8988T (cell line): ENCODE measurements around the gene SLC22A4.
A peak's percentile ranks its signal among the peaks of the same experiment; 100 is the strongest.

Source experiments
- DNase-seq: peaks from one replicate; pipeline ENCODE4 v3.0.0; 2011

SLC22A4 gene

GRCh38 chr5:132263548-132264261 lies 30.5 kb upstream of the SLC22A4 start:
- DNase-seq = no peak

DNA sequence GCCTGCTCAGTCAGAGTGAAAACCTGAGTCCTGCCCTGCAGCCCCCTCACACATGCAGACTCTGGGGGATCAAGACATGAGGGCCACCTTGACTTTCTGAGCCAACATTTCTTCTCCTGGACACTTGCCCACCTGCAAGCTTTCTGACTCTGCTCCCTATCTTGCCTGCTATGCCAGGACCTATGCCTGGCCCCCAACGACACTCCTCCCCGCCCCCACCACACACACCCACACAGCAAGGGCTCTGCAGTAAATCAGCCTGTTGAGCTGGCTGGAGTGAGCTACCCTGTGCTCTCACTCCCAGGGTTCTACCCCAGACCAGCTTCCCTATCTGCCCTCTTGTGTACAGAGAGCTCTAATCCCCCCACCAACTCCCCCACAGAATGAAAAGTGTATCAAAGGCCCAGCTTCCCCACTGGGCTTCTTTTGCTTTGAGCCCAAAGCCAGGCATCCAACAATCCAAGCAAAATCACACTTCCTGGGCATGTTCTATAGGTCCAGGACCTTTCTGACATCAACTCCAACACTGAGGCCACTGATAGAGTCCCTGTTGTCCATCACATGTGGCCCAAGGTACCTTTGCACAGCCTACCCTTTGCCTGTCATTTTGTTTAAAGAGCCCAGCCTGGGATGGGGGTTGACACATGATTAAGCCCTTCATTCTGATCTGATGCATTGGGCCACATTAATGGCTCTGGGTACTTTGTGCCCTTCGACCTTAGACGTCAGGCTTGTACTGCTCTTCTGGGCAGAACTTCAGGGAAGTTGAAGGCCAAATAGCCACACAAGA lies 29.5 kb upstream of the SLC22A4 start:
- DNase-seq = no peak

DNA sequence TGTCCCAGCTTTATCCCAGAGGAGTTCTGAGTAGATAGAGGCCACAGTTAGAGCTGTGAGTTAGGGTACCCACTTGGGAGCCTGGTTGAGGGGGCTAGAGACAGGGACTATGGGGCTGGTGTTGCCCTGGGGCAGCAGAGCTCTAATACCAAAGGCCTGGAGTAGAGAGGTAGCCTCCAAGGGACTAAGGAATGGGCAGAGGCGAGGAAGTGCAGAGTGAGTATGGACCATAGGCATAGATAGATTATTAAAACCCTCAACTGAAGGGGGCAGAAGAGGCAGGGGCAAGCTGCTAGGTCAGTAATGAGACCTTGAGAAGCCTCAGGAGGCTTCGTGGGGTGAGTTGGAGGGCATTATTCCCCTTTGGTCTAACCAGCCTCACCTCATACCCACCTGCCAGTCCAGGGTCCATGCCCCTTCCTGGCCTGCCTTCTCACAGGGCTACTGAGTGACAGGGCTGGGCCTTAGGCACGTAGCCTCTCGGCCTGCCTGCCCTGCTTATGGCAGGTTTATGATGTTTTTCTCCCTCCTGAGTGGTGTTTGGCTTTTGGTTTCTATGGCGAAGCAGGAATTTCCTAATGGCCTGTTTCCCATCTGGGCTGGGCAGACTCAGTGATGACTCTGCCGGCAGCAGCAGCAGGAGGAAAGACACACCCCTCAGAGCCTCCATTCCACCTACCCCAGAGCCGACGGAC lies 28.7 kb upstream of the SLC22A4 start:
- no peak for DNase-seq

GRCh38 chr5:132266031-132266835 lies 28.0 kb upstream of the SLC22A4 start:
- DNase-seq = no peak

DNA sequence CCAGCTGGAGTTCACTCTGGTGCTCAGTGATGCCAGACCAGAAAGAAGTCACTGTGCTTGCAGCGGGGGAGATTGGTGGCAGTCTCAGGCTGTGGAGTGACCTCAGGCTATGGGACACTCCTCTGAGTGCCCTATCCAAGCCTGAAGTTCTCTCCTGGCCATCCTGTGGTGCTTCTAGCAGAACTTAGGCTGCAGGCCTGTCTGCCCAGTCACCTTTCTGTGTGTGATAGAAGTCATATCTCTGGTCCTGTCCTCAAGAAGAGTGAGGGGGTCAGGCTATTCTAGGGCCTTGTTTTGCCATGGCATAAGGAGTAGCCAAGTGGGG lies 27.4 kb upstream of the SLC22A4 start:
- no peak for DNase-seq

DNA sequence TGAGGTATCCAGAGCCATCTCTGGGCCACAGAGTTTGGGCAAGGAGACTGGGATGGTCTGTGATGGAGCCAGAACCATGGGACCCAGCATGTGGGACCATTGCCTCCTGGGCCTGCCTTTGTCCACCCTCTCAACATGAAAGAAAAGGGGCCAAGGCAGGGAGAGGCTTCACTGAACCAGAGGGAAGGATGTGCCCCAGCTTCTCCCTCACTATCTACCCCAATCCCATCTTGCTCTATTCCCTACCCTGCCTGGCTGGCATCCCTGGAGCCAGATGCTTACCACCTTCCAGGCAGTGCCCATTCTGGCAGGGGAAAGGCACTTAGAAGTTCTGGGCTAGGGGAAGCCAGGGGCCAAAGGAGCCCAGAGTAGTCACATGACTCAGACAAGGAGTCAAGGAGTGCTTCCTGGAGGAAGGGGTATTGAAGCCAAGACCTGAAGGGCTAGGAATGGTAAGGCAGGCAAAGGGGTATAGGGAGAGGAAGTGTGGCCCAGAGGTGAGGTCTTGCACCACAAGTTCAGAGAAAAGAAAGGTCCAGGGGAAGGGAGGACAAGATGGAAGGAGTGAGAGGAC lies 26.9 kb upstream of the SLC22A4 start:
- DNase-seq = no peak

- no peak for DNase-seq
Observed at GRCh38 chr5:132267931-132268768, 26.0 kb upstream of the SLC22A4 start.

- DNase-seq = no peak
Observed at GRCh38 chr5:132268769-132269551, 25.2 kb upstream of the SLC22A4 start.

DNA sequence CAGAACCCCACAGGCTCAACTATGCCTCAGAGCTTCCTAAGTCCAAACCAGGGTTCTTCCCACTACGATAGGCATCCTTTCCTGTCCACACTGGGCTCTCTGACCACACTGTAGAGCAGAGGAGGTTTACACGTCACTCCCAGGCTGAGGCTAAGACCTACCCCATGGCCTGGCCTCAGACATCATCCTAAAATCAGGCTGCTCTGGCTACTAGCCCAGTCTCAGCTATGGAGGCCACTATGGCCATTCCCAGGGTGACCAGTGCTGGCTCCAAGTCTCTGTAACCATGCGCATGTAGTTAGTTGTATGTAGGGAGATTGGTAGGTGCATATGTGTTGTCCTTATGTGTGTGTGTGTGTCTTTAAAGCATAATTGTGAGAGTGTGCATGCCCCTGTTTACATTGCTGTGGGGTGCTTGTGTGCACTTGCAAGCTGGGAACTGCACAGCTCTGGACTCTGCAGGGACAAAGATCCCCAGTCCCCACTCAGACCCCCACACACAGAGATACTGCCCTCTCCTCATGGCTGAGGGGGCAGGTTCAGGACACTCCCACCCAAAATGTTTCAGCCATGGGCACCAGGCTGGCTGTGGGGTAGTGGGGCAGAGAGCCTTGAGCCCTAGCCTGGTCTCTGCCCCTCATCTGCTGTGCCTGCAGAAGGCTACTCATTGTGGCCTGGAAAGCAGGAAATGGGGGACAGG lies 24.4 kb upstream of the SLC22A4 start:
- no peak for DNase-seq

DNA sequence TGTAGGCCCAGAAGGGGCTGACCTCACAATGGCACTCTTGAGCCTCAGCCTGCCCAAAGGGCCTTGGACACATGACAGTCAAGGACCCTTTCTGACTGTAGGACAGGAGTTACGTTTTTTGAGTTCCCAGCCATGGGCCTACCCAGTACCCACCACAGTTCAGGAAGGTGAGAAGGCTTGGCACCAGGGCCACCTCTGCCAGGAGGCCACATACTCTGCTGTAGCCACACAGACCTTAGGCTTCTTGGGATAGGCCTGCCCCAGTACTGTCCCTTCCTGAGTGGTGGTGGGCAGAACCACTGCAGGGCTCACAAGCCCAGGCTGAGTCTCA lies 23.9 kb upstream of the SLC22A4 start:
- DNase-seq = no peak

GRCh38 chr5:132270706-132271105 lies 23.5 kb upstream of the SLC22A4 start:
- no peak for DNase-seq

- DNase-seq = no peak
Observed at GRCh38 chr5:132271251-132272246, 22.6 kb upstream of the SLC22A4 start.

DNA sequence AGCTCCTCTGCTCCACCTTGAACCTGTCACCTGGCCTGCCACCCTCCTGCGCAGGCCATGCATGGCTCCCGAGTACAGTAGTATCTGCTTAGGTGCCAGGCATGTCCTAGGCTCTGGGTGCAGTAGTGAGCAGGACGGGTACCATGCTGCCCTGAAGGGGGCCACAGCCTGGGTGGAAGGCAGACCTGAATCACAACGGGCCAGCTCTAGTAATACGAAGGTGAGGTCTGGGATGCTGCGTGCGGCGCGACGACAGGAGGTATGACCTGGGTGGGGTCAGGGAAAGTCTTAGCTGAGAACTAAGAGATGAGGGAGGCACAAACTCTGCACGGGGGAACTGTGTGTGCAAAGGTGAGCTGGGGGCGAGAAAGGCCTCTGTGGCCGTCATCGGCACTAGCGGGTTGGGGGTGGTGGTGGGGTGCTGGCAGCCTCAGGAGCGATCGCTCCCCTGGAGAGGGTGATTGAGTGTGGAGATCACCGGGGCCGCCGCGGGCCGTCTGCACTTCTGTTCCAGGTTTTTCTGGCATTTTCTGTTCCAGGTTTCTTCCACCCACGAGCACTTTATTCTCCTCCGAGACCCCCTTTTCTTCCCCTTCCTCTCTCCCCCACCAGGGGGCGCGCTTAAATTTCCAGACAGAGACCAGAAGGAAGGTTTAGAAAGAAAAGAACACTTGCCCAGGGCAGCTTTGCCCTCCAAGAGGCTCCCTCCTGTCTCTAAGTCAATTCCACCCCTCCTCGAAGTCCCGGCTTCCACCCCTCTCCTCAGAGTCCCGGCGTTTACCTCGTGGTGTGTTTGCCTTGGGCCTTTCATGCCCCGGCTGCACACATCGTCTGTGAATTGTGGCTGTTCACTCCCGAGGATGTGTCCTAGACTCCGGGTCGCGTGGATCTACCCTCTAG lies 21.6 kb upstream of the SLC22A4 start:
- DNase-seq = peak; percentile 78

DNA sequence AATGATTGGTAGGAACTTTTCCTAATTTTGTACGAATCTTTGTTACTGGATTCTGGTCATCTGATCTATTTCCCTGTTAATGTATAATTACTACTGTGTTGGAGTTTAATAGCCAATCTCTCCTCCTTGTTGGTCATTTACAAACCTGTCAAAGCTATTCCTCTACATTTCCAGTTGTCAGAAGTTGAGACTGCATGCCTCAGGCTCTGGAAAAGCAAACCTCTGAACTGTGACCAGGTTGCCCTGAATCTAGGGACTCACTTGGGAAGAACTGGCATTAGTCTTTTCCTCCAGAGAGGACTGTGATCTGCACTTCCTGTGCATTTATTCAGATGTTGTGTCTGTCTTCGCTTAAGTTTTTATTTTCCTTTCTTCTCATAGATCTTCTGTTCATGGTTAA lies 20.6 kb upstream of the SLC22A4 start:
- no peak for DNase-seq

DNA sequence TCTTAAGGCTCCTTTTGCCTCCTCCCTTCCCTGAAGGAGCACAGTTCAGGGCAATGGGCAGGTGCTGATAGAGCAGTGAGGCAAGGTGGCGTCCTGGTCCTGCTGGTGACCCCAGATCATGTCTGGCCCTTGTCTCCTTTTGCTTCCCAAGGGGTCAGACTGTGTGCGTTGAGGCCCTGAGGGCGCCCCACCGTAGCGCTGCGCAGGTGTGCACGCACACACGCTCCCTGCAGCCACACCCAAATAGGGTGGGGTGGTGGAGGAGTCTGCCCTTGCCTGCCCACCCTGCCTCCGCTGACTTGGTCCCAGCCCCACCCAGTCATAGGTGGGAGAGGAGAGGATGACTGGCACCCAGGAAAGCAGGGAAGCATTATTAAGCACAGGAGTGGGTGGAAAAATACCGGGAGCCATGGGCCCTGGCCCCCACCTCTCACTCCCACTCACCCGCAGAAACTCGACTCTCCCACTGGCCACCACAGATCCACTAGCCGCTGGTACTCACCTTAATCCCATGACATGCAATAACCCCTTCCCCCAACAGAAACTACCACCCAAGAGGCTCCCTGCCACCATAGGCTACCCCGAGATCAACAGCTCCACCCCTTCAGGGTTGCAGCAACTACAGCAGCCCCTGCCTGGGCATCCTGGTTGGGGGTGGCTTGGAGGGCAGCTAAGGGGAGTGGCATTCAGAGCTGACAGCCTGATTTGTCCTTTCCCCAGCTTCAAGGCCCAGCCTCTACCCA lies 20.0 kb upstream of the SLC22A4 start:
- no peak for DNase-seq

GRCh38 chr5:132275367-132276220 lies 18.6 kb upstream of the SLC22A4 start:
- DNase-seq = peak; percentile 5
